HL-60 (cell line): ENCODE measurements around the gene HNRNPA2B1.

Experiments
- DNase-seq, 2 experiments: peaks; one replicate each; pipeline ENCODE4 v3.0.0-alpha.2; 2010 to 2020; ENCODE audit warnings: low read depth in 1 of 2, low spot score in 1 of 2
- H3K27ac ChIP-seq: fragments of 250-450 bp; sonication (Bioruptor Pico); replicated peaks from 2 replicates; pipeline ENCODE4 v1.5.1; 2020; ENCODE audit warnings: mild to moderate bottlenecking, moderate library complexity
- H3K27me3 ChIP-seq: fragments of 250-450 bp; sonication (Bioruptor Pico); 2 replicates; pipeline ENCODE4 v1.5.1; 2021; ENCODE audit warnings: mild to moderate bottlenecking, moderate library complexity; ENCODE audit not compliant: insufficient read depth, poor library complexity, severe bottlenecking
- H3K4me3 ChIP-seq: replicated peaks from 2 replicates; pipeline ENCODE4 v1.5.1; 2011; ENCODE audit warnings: mild to moderate bottlenecking, control low read depth, low read length; ENCODE audit not compliant: insufficient read depth
- GABPA ChIP-seq: IDR thresholded peaks from 2 replicates; pipeline ENCODE4 v1.6.1; 2012; ENCODE audit warnings: low read depth
- POLR2AphosphoS5 ChIP-seq: IDR thresholded peaks from 2 replicates; pipeline ENCODE4 v1.6.1; 2012; ENCODE audit warnings: low read depth
- SPI1 ChIP-seq: IDR thresholded peaks from 2 replicates; pipeline ENCODE4 v1.6.1; 2012; ENCODE audit warnings: low read depth, mild to moderate bottlenecking, borderline replicate concordance
- TF ChIP-seq, protein P1 (sequence below): IDR thresholded peaks from one replicate; pipeline ENCODE4 v1.5.1; 2011; ENCODE audit warnings: low read length, control low read depth, inconsistent platforms; ENCODE audit not compliant: insufficient read depth
- TF ChIP-seq, protein P2 (sequence below): IDR thresholded peaks from 2 replicates; pipeline ENCODE4 v1.6.1; 2012; ENCODE audit warnings: low read depth; ENCODE audit not compliant: insufficient replicate concordance

HNRNPA2B1 gene

DNA sequence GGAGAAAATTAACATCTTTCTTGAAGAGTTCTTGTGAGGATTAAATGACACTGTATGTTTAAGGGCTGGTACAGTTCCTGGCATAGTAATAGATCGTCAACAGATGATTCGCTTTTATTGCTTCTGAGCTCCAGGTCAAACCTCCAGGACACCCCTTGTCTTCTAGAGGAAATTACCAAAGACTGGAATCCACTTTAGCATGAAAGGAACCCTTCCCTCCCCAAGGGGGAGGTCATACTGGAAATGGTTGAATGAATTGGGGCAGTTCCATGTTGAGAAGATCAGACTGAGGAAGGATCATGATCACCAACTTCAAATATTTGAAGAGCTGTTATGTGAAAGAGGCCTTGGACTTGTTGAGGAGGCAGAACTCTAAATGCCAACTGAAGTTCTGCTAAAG is 39.6 kb downstream of the HNRNPA2B1 start:
- TF ChIP-seq POLR2AphosphoS5 (no peak), SPI1 (no peak), GABPA (no peak)
- TF ChIP-seq, protein P1, sequence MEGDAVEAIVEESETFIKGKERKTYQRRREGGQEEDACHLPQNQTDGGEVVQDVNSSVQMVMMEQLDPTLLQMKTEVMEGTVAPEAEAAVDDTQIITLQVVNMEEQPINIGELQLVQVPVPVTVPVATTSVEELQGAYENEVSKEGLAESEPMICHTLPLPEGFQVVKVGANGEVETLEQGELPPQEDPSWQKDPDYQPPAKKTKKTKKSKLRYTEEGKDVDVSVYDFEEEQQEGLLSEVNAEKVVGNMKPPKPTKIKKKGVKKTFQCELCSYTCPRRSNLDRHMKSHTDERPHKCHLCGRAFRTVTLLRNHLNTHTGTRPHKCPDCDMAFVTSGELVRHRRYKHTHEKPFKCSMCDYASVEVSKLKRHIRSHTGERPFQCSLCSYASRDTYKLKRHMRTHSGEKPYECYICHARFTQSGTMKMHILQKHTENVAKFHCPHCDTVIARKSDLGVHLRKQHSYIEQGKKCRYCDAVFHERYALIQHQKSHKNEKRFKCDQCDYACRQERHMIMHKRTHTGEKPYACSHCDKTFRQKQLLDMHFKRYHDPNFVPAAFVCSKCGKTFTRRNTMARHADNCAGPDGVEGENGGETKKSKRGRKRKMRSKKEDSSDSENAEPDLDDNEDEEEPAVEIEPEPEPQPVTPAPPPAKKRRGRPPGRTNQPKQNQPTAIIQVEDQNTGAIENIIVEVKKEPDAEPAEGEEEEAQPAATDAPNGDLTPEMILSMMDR: no peak
- TF ChIP-seq, protein P2, sequence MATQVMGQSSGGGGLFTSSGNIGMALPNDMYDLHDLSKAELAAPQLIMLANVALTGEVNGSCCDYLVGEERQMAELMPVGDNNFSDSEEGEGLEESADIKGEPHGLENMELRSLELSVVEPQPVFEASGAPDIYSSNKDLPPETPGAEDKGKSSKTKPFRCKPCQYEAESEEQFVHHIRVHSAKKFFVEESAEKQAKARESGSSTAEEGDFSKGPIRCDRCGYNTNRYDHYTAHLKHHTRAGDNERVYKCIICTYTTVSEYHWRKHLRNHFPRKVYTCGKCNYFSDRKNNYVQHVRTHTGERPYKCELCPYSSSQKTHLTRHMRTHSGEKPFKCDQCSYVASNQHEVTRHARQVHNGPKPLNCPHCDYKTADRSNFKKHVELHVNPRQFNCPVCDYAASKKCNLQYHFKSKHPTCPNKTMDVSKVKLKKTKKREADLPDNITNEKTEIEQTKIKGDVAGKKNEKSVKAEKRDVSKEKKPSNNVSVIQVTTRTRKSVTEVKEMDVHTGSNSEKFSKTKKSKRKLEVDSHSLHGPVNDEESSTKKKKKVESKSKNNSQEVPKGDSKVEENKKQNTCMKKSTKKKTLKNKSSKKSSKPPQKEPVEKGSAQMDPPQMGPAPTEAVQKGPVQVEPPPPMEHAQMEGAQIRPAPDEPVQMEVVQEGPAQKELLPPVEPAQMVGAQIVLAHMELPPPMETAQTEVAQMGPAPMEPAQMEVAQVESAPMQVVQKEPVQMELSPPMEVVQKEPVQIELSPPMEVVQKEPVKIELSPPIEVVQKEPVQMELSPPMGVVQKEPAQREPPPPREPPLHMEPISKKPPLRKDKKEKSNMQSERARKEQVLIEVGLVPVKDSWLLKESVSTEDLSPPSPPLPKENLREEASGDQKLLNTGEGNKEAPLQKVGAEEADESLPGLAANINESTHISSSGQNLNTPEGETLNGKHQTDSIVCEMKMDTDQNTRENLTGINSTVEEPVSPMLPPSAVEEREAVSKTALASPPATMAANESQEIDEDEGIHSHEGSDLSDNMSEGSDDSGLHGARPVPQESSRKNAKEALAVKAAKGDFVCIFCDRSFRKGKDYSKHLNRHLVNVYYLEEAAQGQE: no peak
- no peak overlapping the region for H3K4me3 ChIP-seq
- no peak overlapping the region for H3K27ac ChIP-seq
- DNase-seq: no peak
- H3K27me3 ChIP-seq: no peaks in the 10 kb centered on the region

DNA sequence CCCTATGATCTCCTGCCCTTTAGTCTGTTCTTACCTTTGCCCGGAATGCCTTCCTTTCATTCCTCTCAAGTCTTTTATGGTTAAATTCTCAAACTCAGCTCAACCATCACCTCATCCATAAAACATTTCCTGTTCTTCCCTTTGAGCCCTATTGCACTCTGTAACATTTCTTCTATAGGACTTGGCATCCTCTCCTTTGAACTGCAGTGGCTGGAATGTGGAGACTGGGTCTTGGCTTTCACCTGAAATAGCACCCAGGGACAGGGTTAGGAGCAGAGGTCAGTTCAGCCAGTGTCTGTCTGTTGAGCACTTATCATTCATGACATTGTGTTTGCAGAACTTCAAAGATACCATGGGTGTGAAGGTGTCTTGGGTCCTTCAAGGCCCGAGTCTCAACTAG is 41.3 kb downstream of the HNRNPA2B1 start:
- no peak for DNase-seq

DNA sequence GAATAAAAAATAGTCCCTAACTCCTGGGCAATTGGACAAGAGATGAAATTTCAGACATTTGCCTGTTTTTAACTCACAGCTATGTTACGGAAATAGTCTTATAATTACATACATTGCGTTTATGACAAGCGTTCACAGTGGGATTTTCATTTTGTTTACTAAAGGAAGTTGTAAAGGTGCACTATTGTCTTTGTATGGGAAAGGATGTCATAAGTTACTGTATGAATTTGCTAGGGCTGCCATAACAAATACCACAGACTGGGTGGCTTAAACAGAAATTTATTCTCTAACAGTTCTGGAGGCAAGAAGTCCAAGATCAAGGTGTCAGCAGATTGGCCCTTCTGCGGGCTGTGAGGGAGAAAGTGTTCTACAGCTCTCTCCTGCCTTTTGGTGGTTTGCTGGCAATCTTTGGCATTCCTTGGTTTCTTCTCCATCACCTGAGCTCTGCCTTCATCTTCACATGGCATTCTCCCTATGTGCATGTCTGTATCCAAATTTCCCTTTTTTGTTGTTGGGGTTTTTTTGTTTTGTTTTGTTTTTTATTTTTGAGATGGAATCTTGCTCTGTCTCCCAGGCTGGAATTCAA is 42.9 kb downstream of the HNRNPA2B1 start:
- Histone ChIP-seq H3K27ac (no peak overlapping the region), H3K27me3 (peaks cover 2% of the 10 kb centered on the region), H3K4me3 (no peak overlapping the region)
- no peak for DNase-seq
- TF ChIP-seq, protein P2: no peak
- no peak for TF ChIP-seq GABPA
- no peak for TF ChIP-seq POLR2AphosphoS5
- TF ChIP-seq, protein P1: no peak
- TF ChIP-seq SPI1: no peak

More for the DNA sequence above, 41.3 kb downstream of the HNRNPA2B1 start:
- TF ChIP-seq, protein P2: no peak
- no peak for TF ChIP-seq SPI1
- no peak for TF ChIP-seq POLR2AphosphoS5
- TF ChIP-seq, protein P1: no peak
- no peak for TF ChIP-seq GABPA
- Histone ChIP-seq H3K4me3 (no peak overlapping the region), H3K27me3 (no peaks in the 10 kb centered on the region), H3K27ac (no peak overlapping the region)
